DND-41 (cell line): ENCODE measurements around the gene PYGB.

Experiments used
- ATAC-seq: fragments of 200-7000 bp; cut with Tn5 transposase; 3 replicates; pipeline ENCODE4 v1.9.1; 2021; ENCODE audit warnings: low read depth; ENCODE audit not compliant: insufficient read depth
- DNase-seq: peaks from one replicate; pipeline ENCODE4 v3.0.0-alpha.2; 2020
- H2AFZ ChIP-seq: 2 replicates; pipeline ENCODE4 v1.6.0; 2012; ENCODE audit warnings: low read depth, low read length
- H3K27ac ChIP-seq: 2 replicates; pipeline ENCODE4 v1.5.1; 2012; ENCODE audit warnings: low read length, inconsistent platforms
- H3K27me3 ChIP-seq: fragments of 200-600 bp; sonication (generic); 2 replicates; pipeline ENCODE4 v1.6.0; 2012; ENCODE audit warnings: low read length, mild to moderate bottlenecking, inconsistent platforms; ENCODE audit not compliant: insufficient read depth, poor library complexity
- H3K36me3 ChIP-seq: 2 replicates; pipeline ENCODE4 v1.5.1; 2012; ENCODE audit warnings: low read length, inconsistent platforms; ENCODE audit not compliant: insufficient read depth
- H3K4me1 ChIP-seq: 2 replicates; pipeline ENCODE4 v1.5.1; 2012; ENCODE audit warnings: mild to moderate bottlenecking, low read length; ENCODE audit not compliant: insufficient read depth
- H3K4me2 ChIP-seq: 2 replicates; pipeline ENCODE4 v1.6.0; 2012; ENCODE audit warnings: mild to moderate bottlenecking, moderate library complexity, low read length, inconsistent platforms; ENCODE audit not compliant: insufficient read depth
- H3K4me3 ChIP-seq, 2 experiments: fragments of 200-600 bp in 1 of 2; shearing (Covaris generic) in 1 of 2; 2 replicates each; pipeline ENCODE4 v1.5.1; 2012 to 2016; ENCODE audit warnings: inconsistent platforms in 2 of 2, low read length in 2 of 2, mild to moderate bottlenecking in 2 of 2, low read depth in 1 of 2, moderate library complexity in 1 of 2
- H3K79me2 ChIP-seq: 2 replicates; pipeline ENCODE4 v1.6.0; 2012; ENCODE audit warnings: low read length, inconsistent platforms; ENCODE audit not compliant: insufficient read depth
- H3K9ac ChIP-seq: 2 replicates; pipeline ENCODE4 v1.6.0; 2012; ENCODE audit warnings: low read depth, mild to moderate bottlenecking, inconsistent platforms, low read length, moderate library complexity
- H3K9me3 ChIP-seq: 2 replicates; pipeline ENCODE4 v1.5.1; 2012; ENCODE audit warnings: low read length, moderate library complexity, mild to moderate bottlenecking, inconsistent platforms; ENCODE audit not compliant: insufficient read depth, severe bottlenecking
- H4K20me1 ChIP-seq: 2 replicates; pipeline ENCODE4 v1.6.0; 2012; ENCODE audit warnings: low read length; ENCODE audit not compliant: insufficient read depth
- EZH2 ChIP-seq: IDR thresholded peaks from 3 replicates; pipeline ENCODE4 v1.6.1; 2012; ENCODE audit warnings: borderline replicate concordance, low read depth, mild to moderate bottlenecking, moderate library complexity, low read length, inconsistent platforms; ENCODE audit not compliant: severe bottlenecking
- TF ChIP-seq, protein P1 (sequence below): IDR thresholded peaks from 2 replicates; pipeline ENCODE4 v1.5.1; 2012; ENCODE audit warnings: borderline replicate concordance, low read length, moderate library complexity, mild to moderate bottlenecking; ENCODE audit not compliant: poor library complexity, severe bottlenecking; ENCODE audit errors: extremely low read depth

Gene PYGB

DNA sequence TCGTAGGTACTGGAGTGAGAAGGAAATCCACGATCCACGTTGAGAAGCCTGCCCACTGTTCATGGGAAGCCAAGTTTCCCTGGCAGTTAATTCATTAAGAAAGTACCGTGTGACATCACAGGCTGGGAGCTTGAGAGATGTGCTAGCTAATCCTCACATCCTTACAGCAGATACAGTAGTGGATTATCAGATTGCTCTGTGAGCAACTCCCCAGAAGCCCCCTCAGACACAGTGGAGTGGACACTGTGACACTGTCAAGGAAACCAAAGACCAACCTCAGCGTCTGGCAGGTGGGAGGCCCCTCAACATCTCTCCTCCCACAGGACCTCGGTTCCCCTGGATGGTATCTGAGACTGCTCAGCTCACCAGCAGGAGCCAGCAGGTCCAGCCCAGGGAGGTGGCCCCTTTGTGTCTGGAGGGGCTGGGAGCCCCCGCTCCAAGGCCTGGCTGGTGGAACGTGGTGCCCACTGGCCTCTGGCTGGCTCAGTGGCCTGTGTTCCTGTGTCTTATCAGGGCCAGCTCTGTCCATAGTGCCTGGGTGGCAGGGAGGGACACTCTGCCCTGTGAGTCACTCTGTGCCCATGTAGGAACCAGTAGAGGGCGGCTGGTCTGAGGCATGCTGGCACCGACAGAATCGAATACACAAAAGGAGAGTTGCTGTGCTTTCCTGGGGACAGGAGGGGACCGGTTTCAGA is 7.2 kb downstream of the PYGB start:
- TF ChIP-seq, protein P1, sequence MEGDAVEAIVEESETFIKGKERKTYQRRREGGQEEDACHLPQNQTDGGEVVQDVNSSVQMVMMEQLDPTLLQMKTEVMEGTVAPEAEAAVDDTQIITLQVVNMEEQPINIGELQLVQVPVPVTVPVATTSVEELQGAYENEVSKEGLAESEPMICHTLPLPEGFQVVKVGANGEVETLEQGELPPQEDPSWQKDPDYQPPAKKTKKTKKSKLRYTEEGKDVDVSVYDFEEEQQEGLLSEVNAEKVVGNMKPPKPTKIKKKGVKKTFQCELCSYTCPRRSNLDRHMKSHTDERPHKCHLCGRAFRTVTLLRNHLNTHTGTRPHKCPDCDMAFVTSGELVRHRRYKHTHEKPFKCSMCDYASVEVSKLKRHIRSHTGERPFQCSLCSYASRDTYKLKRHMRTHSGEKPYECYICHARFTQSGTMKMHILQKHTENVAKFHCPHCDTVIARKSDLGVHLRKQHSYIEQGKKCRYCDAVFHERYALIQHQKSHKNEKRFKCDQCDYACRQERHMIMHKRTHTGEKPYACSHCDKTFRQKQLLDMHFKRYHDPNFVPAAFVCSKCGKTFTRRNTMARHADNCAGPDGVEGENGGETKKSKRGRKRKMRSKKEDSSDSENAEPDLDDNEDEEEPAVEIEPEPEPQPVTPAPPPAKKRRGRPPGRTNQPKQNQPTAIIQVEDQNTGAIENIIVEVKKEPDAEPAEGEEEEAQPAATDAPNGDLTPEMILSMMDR: no peak
- TF ChIP-seq EZH2: no peak
- H3K4me3 ChIP-seq: no peak overlapping the region
- no peak overlapping the region for H2AFZ ChIP-seq
- no peak overlapping the region for H3K9ac ChIP-seq
- H3K27ac ChIP-seq: no peak overlapping the region
- H3K4me2 ChIP-seq: no peak overlapping the region; the same call in 1 of the 2 replicates
- no peak; the same call in 2 of the 3 replicates for ATAC-seq
- peaks cover 83% of the 10 kb centered on the region for H3K79me2 ChIP-seq
- no peak for DNase-seq
- peaks cover 56% of the 10 kb centered on the region for H4K20me1 ChIP-seq
- no peaks in the 10 kb centered on the region for H3K27me3 ChIP-seq
- H3K4me1 ChIP-seq: peaks cover 27% of the 10 kb centered on the region
- H3K36me3 ChIP-seq: peaks cover 63% of the 10 kb centered on the region
- H3K9me3 ChIP-seq: no peaks in the 10 kb centered on the region

DNA sequence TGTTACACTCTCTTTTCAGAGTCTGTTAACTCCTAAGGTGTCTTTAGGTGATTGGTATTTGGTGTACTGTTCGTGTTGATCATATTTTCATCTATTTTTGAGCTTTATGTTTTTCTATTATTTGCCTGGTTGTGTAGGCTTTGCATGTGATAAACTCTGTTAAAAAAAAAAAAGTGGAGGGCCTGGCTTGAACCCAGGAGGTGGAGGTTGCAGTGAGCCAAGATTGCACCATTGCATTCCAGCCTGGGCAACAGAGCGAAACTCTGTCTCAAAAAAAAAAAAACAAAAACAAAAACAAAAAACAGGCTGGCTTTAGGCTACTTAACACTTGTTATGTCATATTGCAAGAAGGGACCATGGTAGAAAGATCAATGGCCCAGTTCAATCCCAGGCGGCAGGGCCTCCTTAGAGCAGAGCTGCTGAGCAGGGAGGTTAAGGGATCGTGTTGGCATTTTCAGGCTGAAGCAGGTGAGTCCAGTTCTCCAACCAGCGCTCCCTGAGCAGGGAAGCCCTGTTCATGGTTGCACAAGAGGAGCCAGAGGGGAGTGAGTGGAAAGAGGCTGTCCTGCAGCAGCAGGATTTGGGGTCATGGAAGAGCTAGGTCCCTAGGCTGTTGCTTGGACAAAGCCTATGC is 8.5 kb downstream of the PYGB start:
- Histone ChIP-seq H3K27me3 (no peaks in the 10 kb centered on the region), H4K20me1 (peaks cover 49% of the 10 kb centered on the region), H3K27ac (no peak overlapping the region), H3K36me3 (peaks cover 69% of the 10 kb centered on the region), H3K9ac (no peak overlapping the region), H3K4me2 (no peak overlapping the region), H3K4me3 (no peak overlapping the region), H3K4me1 (peaks cover 15% of the 10 kb centered on the region; the same call in 1 of the 2 replicates), H3K9me3 (no peaks in the 10 kb centered on the region), H3K79me2 (peaks cover 71% of the 10 kb centered on the region), H2AFZ (no peak overlapping the region)
- TF ChIP-seq, protein P1: no peak
- no peak for TF ChIP-seq EZH2
- ATAC-seq: no peak
- no peak for DNase-seq

DNA sequence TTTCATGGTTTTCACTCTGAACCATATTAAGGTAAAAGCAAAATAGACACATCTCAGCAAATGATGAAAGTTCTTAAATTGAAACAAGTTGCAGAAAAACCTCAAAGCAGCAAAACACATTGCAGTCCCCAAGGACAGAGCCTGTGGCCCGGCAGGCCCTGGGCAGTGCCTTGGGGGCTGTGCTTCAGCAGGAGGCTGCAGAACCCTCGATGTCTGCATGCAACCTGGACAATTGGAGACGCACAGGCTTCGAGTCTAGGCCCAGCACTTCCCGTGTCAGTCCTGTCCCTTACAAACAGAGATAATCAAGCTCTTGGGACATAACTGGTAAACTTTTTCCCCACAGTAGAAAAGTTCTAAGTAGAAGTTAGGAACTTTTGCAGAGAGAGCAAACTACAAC is 9.2 kb downstream of the PYGB start:
- no peak for TF ChIP-seq EZH2
- TF ChIP-seq, protein P1: no peak
- H3K79me2 ChIP-seq: peaks cover 63% of the 10 kb centered on the region
- H3K4me3 ChIP-seq: no peak overlapping the region
- H3K9me3 ChIP-seq: no peaks in the 10 kb centered on the region
- ATAC-seq (no peak), DNase-seq (no peak)
- peaks cover 62% of the 10 kb centered on the region for H3K36me3 ChIP-seq
- H4K20me1 ChIP-seq: peaks cover 42% of the 10 kb centered on the region
- 0 out of 2 replicates have a peak, but pooled peaks cover 9% of the 10 kb centered on the region for H3K4me1 ChIP-seq
- H3K27me3 ChIP-seq: no peaks in the 10 kb centered on the region
- no peak overlapping the region for H3K27ac ChIP-seq
- H3K4me2 ChIP-seq: no peak overlapping the region
- H3K9ac ChIP-seq: no peak overlapping the region
- H2AFZ ChIP-seq: no peak overlapping the region
